Measurements from ENCODE around the gene ADGRG7.

ADGRG7 gene

DNA sequence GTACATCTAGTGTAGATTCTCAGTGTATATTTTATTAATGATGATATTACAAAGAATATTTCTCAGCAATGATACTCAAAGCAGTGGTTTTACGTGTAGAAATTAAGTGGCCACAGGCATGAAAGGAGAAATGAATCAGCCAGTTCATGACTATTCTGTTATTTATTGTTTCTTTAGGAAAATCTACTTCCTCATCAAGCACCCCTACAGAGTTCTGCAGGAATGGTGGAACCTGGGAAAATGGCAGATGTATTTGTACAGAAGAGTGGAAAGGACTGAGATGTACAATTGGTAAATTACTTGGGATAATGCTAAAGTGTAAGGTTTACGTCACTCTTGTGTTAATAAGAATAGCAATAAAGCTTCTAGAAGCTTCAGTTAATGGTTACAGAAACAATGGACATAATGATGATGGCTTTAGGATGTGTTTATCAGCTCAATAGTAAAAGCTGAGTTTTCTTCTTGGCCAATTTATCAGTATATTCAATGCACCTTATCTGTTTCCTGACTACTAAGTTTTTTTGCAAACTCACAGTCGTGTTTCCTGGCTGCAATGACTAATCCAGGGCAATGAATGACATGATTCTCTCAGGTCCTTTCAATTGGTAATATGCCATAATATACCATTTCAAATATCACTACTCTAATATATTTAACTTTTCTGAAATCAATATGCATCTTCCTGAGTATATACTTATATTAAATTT is 20.2 kb downstream of the ADGRG7 start:
- Histone ChIP-seq H3K4me1 (ENCODE audit: control insufficient read depth, insufficient read depth, low read length) (peaks cover 5% of the 10 kb centered on the region; the same call in 1 of the 2 replicates), H3K27ac (ENCODE audit: low read depth, low read length) (no peak overlapping the region), H3K9ac (ENCODE audit: low read length) (no peak overlapping the region)

DNA sequence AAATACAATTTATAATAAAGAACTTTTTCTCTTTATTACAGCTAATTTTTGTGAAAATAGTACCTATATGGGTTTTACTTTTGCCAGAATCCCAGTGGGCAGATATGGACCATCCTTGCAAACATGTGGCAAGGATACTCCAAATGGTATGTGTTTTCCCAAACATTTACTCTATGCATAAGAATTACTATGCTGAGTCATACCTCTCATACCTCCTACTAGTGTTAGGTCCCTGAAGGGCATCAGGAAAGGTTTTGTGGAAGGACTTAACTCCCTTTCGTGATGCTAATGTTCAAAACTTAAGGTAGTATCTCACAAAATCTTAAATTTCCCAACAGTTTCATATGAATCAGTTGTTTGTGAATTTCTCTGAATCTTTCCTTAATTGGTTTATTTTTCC is 21.3 kb downstream of the ADGRG7 start:
- Histone ChIP-seq H3K4me3 (ENCODE audit: low read depth, low read length) (no peak overlapping the region), H3K36me3 (ENCODE audit: control insufficient read depth, insufficient read depth, low read length) (no peaks in the 10 kb centered on the region), H3K27ac (ENCODE audit: low read depth, low read length) (no peak overlapping the region), H3K9ac (ENCODE audit: low read length) (no peak overlapping the region), H3K9me3 (ENCODE audit: control insufficient read depth, insufficient read depth, low read depth, low read length) (no peaks in the 10 kb centered on the region), H3K4me1 (ENCODE audit: control insufficient read depth, insufficient read depth, low read length) (peaks cover 5% of the 10 kb centered on the region; the same call in 1 of the 2 replicates), H3K27me3 (ENCODE audit: control insufficient read depth, insufficient read depth, low read length) (no peaks in the 10 kb centered on the region)

More for the DNA sequence above, 20.2 kb downstream of the ADGRG7 start:
- Histone ChIP-seq H3K4me3 (ENCODE audit: low read depth, low read length) (no peak overlapping the region), H3K9me3 (ENCODE audit: control insufficient read depth, insufficient read depth, low read depth, low read length) (no peaks in the 10 kb centered on the region), H3K36me3 (ENCODE audit: control insufficient read depth, insufficient read depth, low read length) (no peaks in the 10 kb centered on the region), H3K27me3 (ENCODE audit: control insufficient read depth, insufficient read depth, low read length) (no peaks in the 10 kb centered on the region)

DNA sequence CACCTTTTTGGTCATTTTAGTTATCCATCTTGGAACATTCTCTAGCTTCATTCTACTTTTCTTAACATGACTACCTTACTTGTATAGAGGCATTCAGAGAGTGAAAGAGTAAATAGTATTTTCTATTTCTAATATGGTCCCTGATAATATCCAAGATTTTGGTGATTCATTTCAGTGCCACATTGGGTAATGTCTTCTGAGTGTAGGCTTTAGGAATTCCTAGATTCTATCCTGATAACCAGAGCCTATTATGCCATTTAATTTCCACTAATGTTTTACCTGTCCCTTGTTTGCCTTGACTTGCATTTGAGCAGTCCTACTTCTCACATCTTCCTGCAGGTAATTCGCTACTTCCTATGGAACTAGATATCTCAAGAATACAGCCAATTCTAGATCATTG is 21.8 kb downstream of the ADGRG7 start:
- no peaks in the 10 kb centered on the region for H3K27me3 ChIP-seq (ENCODE audit: control insufficient read depth, insufficient read depth, low read length)
- no peaks in the 10 kb centered on the region for H3K9me3 ChIP-seq (ENCODE audit: control insufficient read depth, insufficient read depth, low read depth, low read length)
- H3K9ac ChIP-seq (ENCODE audit: low read length) = no peak overlapping the region
- no peaks in the 10 kb centered on the region for H3K36me3 ChIP-seq (ENCODE audit: control insufficient read depth, insufficient read depth, low read length)
- no peak overlapping the region for H3K4me3 ChIP-seq (ENCODE audit: low read depth, low read length)
- no peak overlapping the region for H3K27ac ChIP-seq (ENCODE audit: low read depth, low read length)
- H3K4me1 ChIP-seq (ENCODE audit: control insufficient read depth, insufficient read depth, low read length) = peaks cover 5% of the 10 kb centered on the region; the same call in 1 of the 2 replicates

DNA sequence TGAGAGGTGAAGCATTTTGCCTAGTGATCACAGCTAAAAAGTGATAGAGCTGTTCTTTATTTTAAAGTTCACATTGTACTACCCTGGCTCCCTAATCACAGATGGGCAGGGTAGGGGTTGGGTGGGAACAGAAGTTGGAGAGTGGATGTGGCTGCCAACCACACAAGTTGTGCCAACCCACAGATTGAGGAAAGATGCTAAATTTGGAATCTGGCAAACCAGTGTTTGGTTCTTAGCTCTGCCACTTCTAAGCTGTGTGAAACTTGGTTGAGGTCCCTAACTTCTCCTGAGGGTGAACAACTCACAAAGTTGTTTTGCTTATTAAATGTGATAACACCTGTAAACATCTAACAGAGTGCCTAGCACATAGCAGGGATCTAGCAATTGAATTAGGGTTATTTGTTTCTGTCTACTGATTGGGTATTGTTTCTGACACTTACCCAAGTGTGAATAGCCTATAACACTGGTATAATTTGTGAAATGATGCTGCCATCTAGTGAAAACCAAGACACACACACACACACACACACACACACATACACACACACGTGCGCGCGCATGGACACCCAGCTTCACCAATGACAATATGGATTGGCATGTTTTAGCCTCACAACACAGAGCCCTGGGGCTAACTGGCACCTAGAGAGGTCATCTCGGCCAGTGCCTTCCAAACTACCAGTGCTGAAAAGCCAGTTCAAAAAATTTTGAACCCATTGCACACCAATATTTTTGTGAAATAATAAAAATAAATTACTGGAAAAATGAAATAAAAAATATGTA is 25.3 kb downstream of the ADGRG7 start:
- no peaks in the 10 kb centered on the region for H3K36me3 ChIP-seq (ENCODE audit: control insufficient read depth, insufficient read depth, low read length)
- no peak overlapping the region for H3K9ac ChIP-seq (ENCODE audit: low read length)
- H3K27ac ChIP-seq (ENCODE audit: low read depth, low read length) = no peak overlapping the region
- no peak overlapping the region for H3K4me3 ChIP-seq (ENCODE audit: low read depth, low read length)
- no peaks in the 10 kb centered on the region for H3K9me3 ChIP-seq (ENCODE audit: control insufficient read depth, insufficient read depth, low read depth, low read length)
- H3K27me3 ChIP-seq (ENCODE audit: control insufficient read depth, insufficient read depth, low read length) = no peaks in the 10 kb centered on the region
- H3K4me1 ChIP-seq (ENCODE audit: control insufficient read depth, insufficient read depth, low read length) = peaks cover 5% of the 10 kb centered on the region; the same call in 1 of the 2 replicates

DNA sequence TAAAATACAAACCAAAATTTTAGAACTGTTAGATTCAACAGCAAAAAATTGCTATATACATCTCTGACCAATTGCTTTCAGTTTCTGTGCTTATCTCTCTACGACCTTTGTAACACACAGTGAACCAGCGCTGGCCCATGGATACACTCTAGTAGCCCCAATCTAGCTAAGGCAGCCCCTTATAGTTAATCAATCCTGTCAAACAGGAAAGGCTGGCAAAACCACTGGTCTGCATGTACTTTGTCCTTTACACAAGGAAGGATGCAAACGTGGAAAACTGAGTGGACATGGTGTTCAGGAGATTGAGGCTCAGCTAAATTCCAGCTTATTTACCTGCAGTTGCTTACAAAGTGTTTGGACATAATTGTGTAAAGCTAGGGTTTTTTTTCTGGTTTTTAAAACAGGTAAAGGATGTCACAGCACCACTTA is 25.9 kb downstream of the ADGRG7 start:
- Histone ChIP-seq H3K4me3 (ENCODE audit: low read depth, low read length) (no peak overlapping the region), H3K4me1 (ENCODE audit: control insufficient read depth, insufficient read depth, low read length) (peaks cover 5% of the 10 kb centered on the region; the same call in 1 of the 2 replicates), H3K9me3 (ENCODE audit: control insufficient read depth, insufficient read depth, low read depth, low read length) (no peaks in the 10 kb centered on the region), H3K27me3 (ENCODE audit: control insufficient read depth, insufficient read depth, low read length) (no peaks in the 10 kb centered on the region), H3K27ac (ENCODE audit: low read depth, low read length) (no peak overlapping the region), H3K36me3 (ENCODE audit: control insufficient read depth, insufficient read depth, low read length) (no peaks in the 10 kb centered on the region), H3K9ac (ENCODE audit: low read length) (no peak overlapping the region)

DNA sequence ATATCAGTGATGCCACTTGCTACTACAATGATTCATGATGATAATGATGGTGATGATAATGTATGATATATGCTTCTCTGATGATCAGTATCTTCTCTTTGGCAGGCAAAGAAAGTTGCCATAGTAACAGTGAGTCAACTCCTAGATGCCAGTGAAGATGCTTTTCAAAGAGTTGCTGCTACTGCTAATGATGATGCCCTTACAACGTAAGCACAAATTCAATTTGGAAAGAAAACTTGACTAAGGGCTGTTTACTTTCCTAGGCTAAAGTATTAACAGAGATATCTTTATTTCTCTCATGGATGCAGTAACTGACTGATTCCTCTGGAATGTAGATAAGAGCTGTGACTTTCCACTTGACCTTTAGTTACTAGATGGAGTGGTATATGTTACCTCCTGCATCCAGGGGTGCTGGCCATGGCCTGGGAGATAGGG is 27.8 kb downstream of the ADGRG7 start:
- Histone ChIP-seq H3K9me3 (ENCODE audit: control insufficient read depth, insufficient read depth, low read depth, low read length) (no peaks in the 10 kb centered on the region), H3K4me3 (ENCODE audit: low read depth, low read length) (no peak overlapping the region), H3K4me1 (ENCODE audit: control insufficient read depth, insufficient read depth, low read length) (no peaks in the 10 kb centered on the region), H3K36me3 (ENCODE audit: control insufficient read depth, insufficient read depth, low read length) (no peaks in the 10 kb centered on the region), H3K27me3 (ENCODE audit: control insufficient read depth, insufficient read depth, low read length) (no peaks in the 10 kb centered on the region), H3K9ac (ENCODE audit: low read length) (no peak overlapping the region), H3K27ac (ENCODE audit: low read depth, low read length) (no peak overlapping the region)

DNA sequence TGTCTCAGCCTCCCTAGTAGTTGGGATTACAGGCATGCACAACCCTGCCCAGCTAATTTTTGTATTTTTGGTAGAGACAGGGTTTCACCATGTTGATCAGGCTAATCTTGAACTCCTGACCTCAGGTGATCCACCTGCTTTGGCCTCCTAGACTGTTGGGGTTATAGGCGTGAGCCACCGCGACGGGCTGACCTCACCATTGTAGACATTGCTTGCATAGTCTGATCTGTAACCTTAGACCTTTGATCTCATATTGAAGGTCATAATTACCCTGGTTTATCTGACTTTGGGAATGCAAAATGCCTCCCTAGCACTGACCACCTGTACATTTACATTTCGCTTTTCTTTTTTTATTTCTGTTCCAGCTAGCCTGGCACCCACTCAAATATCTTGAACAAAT is 31.2 kb downstream of the ADGRG7 start:
- no peaks in the 10 kb centered on the region for H3K9me3 ChIP-seq (ENCODE audit: control insufficient read depth, insufficient read depth, low read depth, low read length)
- H3K36me3 ChIP-seq (ENCODE audit: control insufficient read depth, insufficient read depth, low read length) = no peaks in the 10 kb centered on the region
- no peaks in the 10 kb centered on the region for H3K27me3 ChIP-seq (ENCODE audit: control insufficient read depth, insufficient read depth, low read length)
- no peak overlapping the region for H3K27ac ChIP-seq (ENCODE audit: low read depth, low read length)
- H3K4me1 ChIP-seq (ENCODE audit: control insufficient read depth, insufficient read depth, low read length) = no peaks in the 10 kb centered on the region
- no peak overlapping the region for H3K4me3 ChIP-seq (ENCODE audit: low read depth, low read length)
- H3K9ac ChIP-seq (ENCODE audit: low read length) = no peak overlapping the region

DNA sequence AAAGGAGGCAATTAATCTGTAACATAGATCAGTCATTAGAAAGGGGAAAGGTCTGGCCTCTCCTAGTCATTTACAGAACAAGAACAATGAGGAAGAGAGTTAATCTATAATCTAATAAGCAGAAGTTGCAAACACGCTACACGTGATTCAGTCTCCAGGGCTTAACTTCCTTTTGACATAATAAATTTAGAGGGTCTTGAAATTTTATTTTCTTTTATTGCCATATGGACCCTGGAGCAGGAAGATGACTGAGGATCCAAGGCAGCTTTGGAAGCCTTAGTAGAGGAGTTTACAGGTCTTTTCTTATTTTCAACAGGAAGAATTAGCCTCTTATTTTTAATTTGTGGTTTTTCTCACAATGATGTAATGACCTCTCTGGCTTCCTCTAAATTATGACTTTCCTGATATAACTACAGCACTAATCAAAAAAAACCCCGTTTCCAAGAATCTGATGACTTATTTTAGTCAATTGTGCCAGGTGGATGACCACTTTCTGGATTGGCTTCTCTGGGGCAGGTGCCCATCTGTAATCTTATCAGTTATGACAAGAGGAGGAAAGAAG is 32.2 kb downstream of the ADGRG7 start:
- no peak overlapping the region for H3K4me3 ChIP-seq (ENCODE audit: low read depth, low read length)
- H3K4me1 ChIP-seq (ENCODE audit: control insufficient read depth, insufficient read depth, low read length) = no peaks in the 10 kb centered on the region
- H3K36me3 ChIP-seq (ENCODE audit: control insufficient read depth, insufficient read depth, low read length) = no peaks in the 10 kb centered on the region
- H3K9ac ChIP-seq (ENCODE audit: low read length) = no peak overlapping the region
- H3K27me3 ChIP-seq (ENCODE audit: control insufficient read depth, insufficient read depth, low read length) = no peaks in the 10 kb centered on the region
- no peaks in the 10 kb centered on the region for H3K9me3 ChIP-seq (ENCODE audit: control insufficient read depth, insufficient read depth, low read depth, low read length)
- no peak overlapping the region for H3K27ac ChIP-seq (ENCODE audit: low read depth, low read length)

DNA sequence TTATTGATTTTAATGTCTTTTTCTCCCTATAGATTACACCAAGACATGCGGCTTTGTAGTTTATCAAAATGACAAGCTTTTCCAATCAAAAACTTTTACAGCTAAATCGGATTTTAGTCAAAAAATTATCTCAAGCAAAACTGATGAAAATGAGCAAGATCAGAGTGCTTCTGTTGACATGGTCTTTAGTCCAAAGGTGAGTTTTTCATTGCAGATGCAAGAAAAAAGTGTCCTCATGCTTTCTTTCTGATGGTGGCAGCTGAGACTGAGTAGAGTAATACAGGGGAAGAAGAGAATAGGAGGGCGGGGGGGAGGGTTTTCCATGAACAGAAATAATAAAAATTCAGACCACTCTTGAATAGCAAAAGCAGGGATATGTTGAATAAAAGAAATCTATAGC is 36.5 kb downstream of the ADGRG7 start:
- Histone ChIP-seq H3K4me1 (ENCODE audit: control insufficient read depth, insufficient read depth, low read length) (no peaks in the 10 kb centered on the region), H3K9me3 (ENCODE audit: control insufficient read depth, insufficient read depth, low read depth, low read length) (no peaks in the 10 kb centered on the region), H3K27ac (ENCODE audit: low read depth, low read length) (no peak overlapping the region), H3K36me3 (ENCODE audit: control insufficient read depth, insufficient read depth, low read length) (no peaks in the 10 kb centered on the region), H3K27me3 (ENCODE audit: control insufficient read depth, insufficient read depth, low read length) (no peaks in the 10 kb centered on the region), H3K4me3 (ENCODE audit: low read depth, low read length) (no peak overlapping the region), H3K9ac (ENCODE audit: low read length) (no peak overlapping the region)

DNA sequence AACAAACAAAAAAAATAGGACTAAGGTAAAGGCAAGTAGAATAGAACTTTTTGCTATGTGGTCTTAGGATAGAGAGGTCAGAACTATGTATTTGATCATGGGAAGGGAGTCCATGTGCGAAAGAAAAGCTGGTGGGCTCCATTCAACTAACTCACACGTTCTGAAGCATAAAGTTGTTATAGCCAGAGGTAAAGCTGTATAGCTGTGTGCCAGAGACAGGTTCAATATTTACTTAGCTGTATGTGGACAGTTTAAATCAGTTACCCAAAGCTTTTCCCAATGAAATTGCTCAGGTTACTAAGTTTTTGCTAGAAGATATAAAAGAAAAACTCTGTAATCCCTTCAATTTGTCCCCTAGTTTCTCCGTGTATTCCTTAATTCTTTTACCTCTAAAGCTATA is 37.8 kb downstream of the ADGRG7 start:
- no peaks in the 10 kb centered on the region for H3K9me3 ChIP-seq (ENCODE audit: control insufficient read depth, insufficient read depth, low read depth, low read length)
- H3K4me1 ChIP-seq (ENCODE audit: control insufficient read depth, insufficient read depth, low read length) = no peaks in the 10 kb centered on the region
- H3K4me3 ChIP-seq (ENCODE audit: low read depth, low read length) = no peak overlapping the region
- no peak overlapping the region for H3K27ac ChIP-seq (ENCODE audit: low read depth, low read length)
- H3K9ac ChIP-seq (ENCODE audit: low read length) = no peak overlapping the region
- no peaks in the 10 kb centered on the region for H3K27me3 ChIP-seq (ENCODE audit: control insufficient read depth, insufficient read depth, low read length)
- no peaks in the 10 kb centered on the region for H3K36me3 ChIP-seq (ENCODE audit: control insufficient read depth, insufficient read depth, low read length)

DNA sequence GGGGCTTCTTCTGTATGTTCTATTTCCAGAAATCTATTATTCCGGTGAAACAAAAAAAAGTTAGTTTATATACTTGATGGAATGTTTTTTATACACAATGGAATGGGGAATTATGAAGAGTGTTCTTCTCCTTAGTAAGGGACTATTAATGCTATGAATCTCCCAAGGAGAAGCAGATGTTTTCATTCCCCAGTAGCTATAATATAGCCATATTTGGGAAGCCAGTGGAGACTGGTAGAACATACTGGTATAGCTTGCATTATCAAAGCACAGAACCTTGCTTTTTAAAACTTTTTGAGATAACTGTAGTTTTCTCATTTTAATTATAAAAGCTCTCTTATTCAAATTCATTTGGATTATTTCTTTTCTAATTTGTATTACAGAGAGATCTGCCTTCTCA is 38.3 kb downstream of the ADGRG7 start:
- Histone ChIP-seq H3K36me3 (ENCODE audit: control insufficient read depth, insufficient read depth, low read length) (no peaks in the 10 kb centered on the region), H3K4me3 (ENCODE audit: low read depth, low read length) (no peak overlapping the region), H3K9me3 (ENCODE audit: control insufficient read depth, insufficient read depth, low read depth, low read length) (no peaks in the 10 kb centered on the region), H3K4me1 (ENCODE audit: control insufficient read depth, insufficient read depth, low read length) (no peaks in the 10 kb centered on the region), H3K9ac (ENCODE audit: low read length) (no peak overlapping the region), H3K27ac (ENCODE audit: low read depth, low read length) (no peak overlapping the region), H3K27me3 (ENCODE audit: control insufficient read depth, insufficient read depth, low read length) (no peaks in the 10 kb centered on the region)

Measured in HUES6 (cell line).